ENCODE data around the gene GPR37L1.
"Not testable (repeated sequence)": the region's sequence is repeated elsewhere in the genome, so short reads cannot be mapped to it uniquely, and the experiment has no call there.

The GPR37L1 gene

DNA sequence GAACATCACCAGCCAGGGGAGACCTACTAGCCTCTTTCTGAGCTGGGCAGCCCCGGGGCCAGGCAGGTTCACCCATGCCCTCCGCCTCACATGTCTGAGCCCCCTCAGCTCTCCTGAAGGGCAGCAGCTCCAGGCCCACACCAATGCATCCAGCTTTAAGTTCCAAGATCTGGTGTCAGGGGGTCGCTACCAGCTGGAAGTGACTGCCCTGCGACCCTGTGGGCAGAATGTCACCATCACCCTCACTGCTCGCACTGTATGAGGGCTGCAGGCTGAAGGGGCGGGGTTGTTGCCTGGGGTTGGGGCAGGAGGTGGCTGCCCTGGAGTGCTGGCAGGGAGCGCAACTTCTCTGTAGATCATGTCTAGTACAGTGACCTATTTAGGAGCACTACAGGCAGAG, 46.1 kb downstream of the GPR37L1 start:
- no peak for DNase-seq (ENCODE audit: low spot score)

DNA sequence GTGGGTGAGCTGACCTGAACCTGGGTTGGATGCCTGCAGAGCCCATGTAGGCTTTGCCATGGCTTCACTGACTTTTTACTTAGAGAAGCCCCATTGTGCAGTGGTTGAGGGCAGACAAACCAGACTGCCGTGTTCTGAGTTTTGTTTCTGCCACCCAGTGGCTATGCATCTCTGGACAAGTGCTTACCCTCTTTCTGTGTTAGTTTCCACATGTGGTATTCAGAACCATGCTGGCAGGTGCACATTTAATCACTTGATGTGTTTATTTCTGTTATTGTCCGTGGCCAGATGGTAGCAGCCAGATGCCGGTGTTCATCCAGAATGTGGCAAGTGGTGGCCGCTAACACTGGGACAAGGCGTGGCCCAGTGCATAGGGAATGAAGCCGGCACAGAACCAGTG, 48.0 kb downstream of the GPR37L1 start:
- DNase-seq (ENCODE audit: low spot score) = no peak

DNA sequence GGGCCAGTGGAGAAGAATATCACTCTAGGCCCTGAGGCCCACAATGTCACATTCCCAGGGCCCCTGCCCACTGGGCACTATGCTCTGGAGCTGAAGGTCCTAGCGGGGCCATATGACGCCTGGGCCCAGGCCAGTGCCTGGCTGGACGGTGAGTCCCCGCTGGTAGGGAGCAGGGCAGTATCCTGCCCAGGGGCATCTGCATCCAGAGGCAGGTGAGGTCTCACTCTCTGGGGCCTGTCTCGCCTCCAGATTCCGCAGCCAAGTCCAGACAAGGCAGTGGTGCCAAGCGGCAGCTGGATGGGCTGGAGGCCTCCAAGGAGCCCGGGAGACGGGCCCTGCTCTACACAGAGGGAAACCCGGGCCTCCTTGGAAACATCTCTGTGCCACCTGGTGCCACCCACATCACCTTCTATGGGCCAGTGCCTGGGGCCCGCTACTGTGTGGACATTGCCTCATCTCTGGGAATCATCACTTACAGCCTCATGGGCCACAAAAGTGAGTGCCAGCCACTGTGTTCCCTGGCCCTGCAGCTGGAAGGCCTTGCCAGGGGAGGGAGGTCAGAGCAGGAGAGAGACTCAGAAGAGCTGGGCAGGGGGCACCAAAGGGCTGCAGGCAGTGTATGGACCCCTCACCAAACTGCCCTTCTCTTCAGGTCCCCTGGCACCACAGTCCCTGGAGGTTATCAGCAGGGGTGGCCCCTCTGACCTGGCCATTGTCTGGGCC, 48.7 kb downstream of the GPR37L1 start:
- DNase-seq (ENCODE audit: low spot score) = no peak

DNA sequence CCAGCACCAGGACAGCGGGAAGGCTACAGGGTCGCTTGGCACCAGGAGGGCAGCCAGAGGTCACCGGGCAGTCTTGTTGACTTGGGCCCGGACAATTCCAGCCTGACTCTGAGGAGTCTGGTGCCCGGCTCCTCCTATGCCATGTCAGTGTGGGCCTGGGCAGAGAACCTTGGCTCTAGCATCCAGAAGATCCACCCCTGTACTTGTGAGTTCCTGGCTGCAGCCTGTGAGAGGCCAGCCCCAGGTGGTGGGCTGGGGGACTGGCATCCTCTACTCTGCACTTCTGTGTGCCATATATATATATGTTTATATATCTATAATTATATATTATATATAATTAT, 49.3 kb downstream of the GPR37L1 start:
- no peak for DNase-seq (ENCODE audit: low spot score)

DNA sequence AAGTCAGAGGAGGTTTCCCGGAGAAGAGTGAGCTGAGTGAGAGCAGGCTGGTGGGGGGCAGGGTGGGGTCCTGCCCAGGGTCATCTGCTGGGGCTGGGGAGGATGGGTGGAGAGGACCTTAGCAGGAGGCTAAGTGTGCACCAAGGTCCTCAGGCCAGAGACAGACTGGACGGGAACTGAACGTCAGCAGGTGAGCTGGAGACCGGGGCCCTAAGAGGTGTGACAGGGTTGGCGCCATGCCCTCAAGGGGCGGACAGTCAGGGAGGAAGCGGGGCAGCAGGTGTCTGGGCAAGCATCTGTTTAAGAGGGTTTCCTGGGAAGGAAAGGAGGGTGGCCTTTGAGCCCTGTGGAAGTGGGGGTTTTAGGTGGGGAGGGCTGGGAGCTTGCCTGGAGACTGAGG, 51.3 kb downstream of the GPR37L1 start:
- DNase-seq (ENCODE audit: low spot score) = no peak

DNA sequence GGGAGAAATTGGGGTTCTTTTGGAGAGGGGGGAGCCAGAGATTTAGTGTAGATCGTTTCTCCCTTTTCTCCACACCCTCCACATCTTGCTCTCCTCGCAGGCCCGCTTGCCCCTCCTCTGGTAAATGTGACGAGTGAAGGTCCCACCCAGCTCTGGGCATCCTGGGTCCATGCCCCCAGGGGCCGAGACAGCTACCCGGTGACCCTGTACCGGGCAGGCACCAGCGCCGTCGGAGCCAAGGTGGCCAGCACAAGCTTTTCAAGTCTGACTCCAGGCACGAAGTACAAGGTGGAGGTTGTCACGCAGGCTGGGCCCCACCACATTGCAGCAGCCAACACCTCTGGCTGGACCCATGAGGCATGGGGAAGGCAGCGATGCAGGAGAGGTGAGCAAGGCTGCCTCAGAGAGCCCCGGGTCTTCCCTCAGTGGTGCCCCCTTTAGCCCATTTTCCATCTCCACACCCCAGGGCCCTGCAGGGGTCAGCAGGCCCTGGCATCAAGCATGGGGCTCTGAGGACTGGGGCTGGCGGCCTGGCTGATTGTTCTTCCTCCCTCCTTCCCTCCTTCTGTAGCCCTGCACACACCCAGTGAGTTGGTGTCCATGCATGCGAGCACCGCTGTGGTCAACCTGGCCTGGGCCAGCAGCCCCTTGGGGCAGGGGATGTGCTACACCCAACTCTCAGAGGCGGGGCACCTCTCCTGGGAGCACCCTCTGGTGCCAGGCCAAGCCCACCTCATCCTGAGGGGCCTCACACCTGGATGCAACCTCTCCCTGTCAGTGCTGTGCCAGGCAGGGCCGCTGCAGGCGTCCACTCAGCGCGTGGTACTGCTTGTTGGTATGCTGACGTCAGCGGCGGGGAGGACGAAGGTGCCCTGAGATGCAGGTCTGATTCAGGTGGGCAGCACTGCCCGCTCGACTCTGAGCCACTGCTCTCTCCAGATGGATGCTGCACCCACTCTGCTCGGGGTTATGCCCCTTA, 54.5 kb downstream of the GPR37L1 start:
- no peak for DNase-seq (ENCODE audit: low spot score)

DNA sequence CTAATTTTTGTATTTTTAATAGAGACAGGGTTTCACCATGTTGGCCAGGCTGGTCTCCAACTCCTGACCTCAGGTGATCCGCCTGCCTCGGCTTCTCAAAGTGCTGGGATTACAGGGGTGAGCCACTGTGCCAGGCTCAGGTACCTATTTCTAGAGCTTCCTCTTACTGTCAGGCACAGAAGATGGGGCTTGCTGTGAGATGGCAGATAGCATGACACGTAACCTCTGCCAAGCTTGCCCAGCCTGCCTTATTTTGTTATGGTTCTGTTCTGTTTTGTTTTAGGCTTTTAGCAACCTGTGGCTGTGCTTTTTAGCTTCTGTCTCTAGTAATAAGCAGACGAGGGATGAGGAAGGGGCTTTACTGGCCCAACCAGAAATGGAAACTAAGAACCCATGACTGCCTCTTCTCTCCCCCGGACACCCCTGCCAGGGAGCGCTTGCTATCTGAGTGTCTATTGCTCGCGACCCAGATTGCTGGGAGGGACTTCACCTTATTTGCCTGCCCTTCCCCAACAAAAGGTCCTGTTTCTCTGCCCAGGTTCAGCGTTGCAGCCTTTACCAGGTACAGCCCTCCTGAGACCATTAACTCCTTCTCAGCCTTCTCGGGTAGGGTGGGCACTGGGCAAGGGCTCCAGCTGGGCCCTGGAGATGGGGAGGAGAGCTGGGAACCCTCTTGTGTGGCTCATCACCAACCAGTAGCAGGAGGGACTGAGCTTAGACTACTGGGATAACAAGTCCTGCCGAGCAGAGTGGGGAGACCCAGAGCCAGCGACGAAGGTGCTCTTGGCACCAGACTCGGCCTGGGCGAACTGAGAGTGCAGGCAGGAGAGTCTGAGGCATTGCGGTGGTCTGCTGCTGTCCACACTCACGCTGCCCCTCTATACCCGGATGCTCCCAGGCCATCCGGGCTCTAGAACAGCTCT, 57.4 kb downstream of the GPR37L1 start:
- no peak for DNase-seq (ENCODE audit: low spot score)

DNA sequence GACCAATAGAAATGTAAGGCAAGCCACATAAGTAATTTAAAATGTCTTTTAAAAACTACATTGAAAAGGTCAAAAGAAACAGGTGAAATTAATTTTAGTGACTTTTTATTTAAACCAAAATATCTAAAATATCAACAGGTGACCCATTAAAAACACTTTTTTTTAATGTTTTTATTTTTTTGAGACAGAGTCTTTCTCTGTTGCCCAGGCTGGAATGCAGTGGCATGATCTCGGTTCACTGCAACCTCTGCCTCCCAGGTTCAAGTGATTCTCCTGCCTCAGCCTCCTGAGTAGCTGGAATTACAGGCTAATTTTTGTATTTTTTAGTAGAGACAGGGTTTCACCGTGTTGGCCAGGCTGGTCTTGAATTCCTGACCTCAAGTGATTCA, 58.0 kb downstream of the GPR37L1 start:
- DNase-seq (ENCODE audit: low spot score) = not testable (repeated sequence)

DNA sequence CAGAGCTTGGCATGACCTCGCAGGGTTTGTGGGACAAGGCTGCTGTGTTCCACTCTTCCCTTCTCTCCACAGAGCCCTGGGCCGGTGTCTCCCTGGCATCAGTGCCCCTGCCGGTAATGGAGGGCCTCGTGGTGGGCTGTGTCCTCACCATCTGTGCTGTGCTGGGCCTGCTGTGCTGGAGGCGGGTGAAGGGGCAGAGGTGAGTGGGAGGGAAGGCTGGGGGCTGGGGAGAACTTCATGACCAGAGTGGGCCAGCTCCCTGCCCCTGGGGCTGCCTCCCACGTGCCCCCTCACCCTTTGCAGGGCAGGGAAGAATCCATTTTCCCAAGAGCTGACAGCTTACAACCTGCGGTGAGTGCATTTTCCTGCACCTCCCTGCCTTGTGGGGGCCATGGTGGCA, 58.9 kb downstream of the GPR37L1 start:
- DNase-seq (ENCODE audit: low spot score) = no peak

DNA sequence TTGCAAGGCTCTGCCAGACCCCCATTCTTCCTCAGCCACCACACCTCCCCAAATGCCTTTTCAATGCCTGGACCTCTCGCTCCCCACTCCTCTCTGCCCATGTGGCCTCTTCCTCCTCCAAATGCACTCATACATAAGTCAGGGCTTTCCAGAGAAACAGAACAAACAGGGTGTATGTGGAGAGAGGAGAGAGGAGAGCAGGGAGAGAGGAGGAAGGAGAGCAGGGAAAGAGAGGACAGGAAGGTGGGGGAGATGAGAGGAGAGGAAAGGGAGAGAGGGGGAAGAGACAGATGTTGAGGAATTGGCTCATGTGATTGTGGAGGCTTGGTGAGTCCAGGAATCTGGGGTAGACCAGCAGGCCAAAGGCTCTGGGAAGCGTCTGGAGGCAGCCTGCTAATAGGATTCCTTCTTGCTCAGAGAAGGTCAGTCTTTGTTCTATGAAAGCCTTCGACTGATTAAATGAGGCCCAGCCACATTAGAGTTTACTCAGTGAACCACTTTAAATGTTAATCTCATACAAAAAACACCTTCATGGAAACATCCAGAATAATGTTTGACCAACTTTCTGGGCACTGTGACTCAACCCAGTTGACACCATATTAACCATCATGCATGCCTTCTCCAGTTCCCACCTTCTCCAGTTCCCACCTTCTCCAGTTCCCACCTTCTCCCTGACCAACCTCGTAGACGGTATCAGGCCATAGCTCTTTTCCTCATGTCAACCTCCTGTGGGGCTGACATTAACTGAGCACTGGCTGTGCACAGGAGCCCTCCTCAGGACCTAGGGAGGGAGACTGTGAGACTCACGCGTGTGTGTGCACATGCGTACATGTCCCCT, 59.5 kb downstream of the GPR37L1 start:
- no peak for DNase-seq (ENCODE audit: low spot score)

Measured in D341Med (cell line).